ENCODE results near the gene ALCAM. TPM values are rescaled to one million over a fixed set of nuclear protein-coding genes. Genes with fewer than 3 reads are reported as not detected.

The ALCAM gene
- total RNA-seq, 1 donor from 2014 or later, result 36.7 TPM

DNA sequence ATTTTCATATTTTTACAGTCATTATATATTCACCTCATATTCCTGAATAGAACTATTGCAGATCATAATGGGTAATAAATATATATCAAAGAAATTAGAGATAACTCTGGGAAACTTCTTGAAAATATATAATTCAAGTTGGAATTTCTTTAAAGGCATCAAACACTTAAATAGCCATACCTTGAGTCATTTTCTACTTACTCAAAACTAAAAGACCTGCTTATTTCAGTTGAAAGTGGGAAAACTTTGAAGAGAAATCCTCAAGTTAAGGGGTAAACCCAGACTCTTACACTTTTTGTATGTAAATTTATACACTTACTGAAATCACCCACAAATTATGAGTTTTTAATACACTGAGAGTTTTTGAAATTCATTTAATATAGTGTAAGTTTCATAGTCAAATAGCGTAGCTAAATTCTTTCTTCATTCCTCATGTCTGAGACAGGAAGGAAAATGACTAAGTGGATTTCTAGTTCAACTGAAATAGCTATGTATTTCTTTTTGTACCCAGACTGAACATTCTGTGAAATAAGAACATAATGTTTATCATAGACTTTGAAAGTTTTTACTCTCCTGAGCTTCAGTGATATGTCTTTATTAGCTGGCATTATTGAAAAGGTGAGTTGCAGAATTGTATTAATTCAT is 4.6 kb upstream of the ALCAM start:
- H3K27ac Mint-ChIP-seq, result no peak overlapping the region
- H3K36me3 Mint-ChIP-seq (ENCODE audit: low read depth), result no peaks in the 10 kb centered on the region
- DNase-seq (ENCODE audit: low spot score), result no peak
- intact Hi-C loops (cut with micrococcal nuclease), result loop anchor here (10.0 kb wide), 1 partner anchor 813 kb away; no protein-coding TSS in a partner anchor
- peaks cover 33% of the 10 kb centered on the region for H3K27me3 Mint-ChIP-seq (ENCODE audit: low read depth)
- H3K4me1 Mint-ChIP-seq (ENCODE audit: low read depth), result peaks cover 34% of the 10 kb centered on the region
- no peaks in the 10 kb centered on the region for H3K9me3 Mint-ChIP-seq
- no peak overlapping the region for H3K4me3 Mint-ChIP-seq (ENCODE audit: low read depth)

DNA sequence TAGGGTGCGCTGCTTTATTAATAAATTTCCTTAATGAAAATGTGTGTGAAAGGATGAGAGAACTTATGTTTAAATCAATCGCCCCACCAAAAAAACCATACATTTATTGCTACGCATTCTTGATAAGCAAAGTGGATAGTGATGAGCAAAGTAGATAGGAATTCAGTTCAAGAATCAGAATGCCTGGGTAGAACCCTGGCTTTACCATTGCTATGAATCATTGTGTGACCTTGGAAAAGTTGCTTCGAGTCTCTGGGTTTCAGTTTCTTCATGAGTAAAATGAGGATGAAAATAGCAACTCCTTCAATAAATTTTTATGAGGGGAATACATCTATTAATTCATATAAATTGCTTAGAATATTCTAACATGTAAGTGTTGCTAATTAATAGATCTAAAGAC is 2.6 kb upstream of the ALCAM start:
- H3K27me3 Mint-ChIP-seq (ENCODE audit: low read depth), result peaks cover 28% of the 10 kb centered on the region
- H3K4me1 Mint-ChIP-seq (ENCODE audit: low read depth), result peaks cover 41% of the 10 kb centered on the region
- H3K4me3 Mint-ChIP-seq (ENCODE audit: low read depth), result no peak overlapping the region
- no peak overlapping the region for H3K27ac Mint-ChIP-seq
- H3K9me3 Mint-ChIP-seq, result no peaks in the 10 kb centered on the region
- no peak for DNase-seq (ENCODE audit: low spot score)
- H3K36me3 Mint-ChIP-seq (ENCODE audit: low read depth), result no peaks in the 10 kb centered on the region
- intact Hi-C loops (cut with micrococcal nuclease), result loop anchor here (10.0 kb wide), 1 partner anchor 811 kb away; no protein-coding TSS in a partner anchor

GRCh38 chr3:105365081-105365390 is 1.7 kb upstream of the ALCAM start:
- Mint-ChIP-seq H3K27me3 (ENCODE audit: low read depth) (peaks cover 26% of the 10 kb centered on the region), H3K36me3 (ENCODE audit: low read depth) (no peaks in the 10 kb centered on the region), H3K4me3 (ENCODE audit: low read depth) (peak overlapping the region; percentile 30), H3K4me1 (ENCODE audit: low read depth) (peaks cover 37% of the 10 kb centered on the region), H3K27ac (no peak overlapping the region), H3K9me3 (no peaks in the 10 kb centered on the region)
- no peak for DNase-seq (ENCODE audit: low spot score)
- intact Hi-C loops (cut with micrococcal nuclease), result loop anchor here (5.0 to 10.0 kb wide), 6 partner anchors 33 to 1702 kb away; no protein-coding TSS in a partner anchor

DNA sequence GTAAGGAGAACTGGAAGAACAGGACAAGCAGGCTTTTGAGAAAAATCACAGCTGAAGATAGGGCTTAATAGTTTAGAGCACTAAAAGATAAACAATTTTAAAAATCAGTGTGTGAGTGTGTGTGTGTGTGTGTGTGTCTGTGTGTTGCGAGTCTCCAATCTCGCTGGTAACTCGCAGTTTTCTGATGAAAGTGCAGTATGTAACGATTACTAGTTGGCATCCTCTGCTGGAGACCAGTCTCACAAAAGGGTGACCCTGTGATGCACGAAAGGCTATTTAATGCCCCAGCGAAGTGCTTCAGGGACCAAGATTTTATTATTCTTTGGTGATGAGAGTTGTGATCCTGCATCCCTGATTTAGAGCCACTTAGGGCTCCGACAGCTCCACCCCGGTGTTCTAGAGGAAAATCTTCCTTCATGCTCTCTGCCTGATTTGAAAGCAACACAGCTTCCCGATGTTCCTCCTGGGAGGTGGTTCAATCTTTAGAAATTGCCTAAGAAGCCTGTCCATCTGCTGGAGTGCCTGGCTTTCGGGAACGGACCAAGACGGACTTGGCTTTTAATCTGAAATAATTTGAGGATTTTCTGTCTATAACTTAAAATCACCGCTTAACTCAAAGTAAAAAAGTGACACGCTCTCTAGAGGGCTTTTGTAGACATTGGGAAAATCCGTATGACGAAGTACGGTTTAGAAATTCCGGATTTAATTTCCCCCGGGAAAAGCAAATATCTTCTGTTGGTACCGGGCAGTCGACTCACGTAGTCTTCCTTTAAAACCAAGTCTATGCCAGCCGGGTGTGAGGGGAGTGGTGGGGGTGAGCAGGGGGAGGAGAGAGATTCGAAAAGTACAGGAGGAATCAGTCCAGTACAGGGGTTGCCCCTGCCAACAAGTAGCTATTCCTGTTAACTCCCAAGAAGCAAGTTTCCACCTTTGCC is 1.1 kb upstream of the ALCAM start:
- no peak for DNase-seq (ENCODE audit: low spot score)
- intact Hi-C loops (cut with micrococcal nuclease), result loop anchor here (2.0 to 10.0 kb wide), 8 partner anchors 33 to 1702 kb away; no protein-coding TSS in a partner anchor

DNA sequence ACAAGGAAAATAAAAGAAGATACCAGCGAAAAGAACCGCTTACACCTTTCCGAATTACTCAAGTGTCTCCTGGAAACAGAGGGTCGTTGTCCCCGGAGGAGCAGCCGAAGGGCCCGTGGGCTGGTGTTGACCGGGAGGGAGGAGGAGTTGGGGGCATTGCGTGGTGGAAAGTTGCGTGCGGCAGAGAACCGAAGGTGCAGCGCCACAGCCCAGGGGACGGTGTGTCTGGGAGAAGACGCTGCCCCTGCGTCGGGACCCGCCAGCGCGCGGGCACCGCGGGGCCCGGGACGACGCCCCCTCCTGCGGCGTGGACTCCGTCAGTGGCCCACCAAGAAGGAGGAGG is 325 bp downstream of the ALCAM start:
- peaks cover 47% of the 10 kb centered on the region for H3K4me1 Mint-ChIP-seq (ENCODE audit: low read depth)
- H3K4me3 Mint-ChIP-seq (ENCODE audit: low read depth), result peak overlapping the region; percentile 92
- DNase-seq (ENCODE audit: low spot score), result peak; percentile 38
- peaks cover 22% of the 10 kb centered on the region for H3K27me3 Mint-ChIP-seq (ENCODE audit: low read depth)
- peaks cover 5% of the 10 kb centered on the region for H3K36me3 Mint-ChIP-seq (ENCODE audit: low read depth)
- peak overlapping the region; percentile 88 for H3K27ac Mint-ChIP-seq
- H3K9me3 Mint-ChIP-seq, result no peaks in the 10 kb centered on the region
- intact Hi-C loops (cut with micrococcal nuclease), result loop anchor here (2.0 to 10.0 kb wide), 8 partner anchors 35 to 1700 kb away; no protein-coding TSS in a partner anchor

More for the DNA sequence above, 1.1 kb upstream of the ALCAM start:
- Mint-ChIP-seq H3K9me3 (no peaks in the 10 kb centered on the region), H3K4me3 (ENCODE audit: low read depth) (peak overlapping the region; percentile 92), H3K27me3 (ENCODE audit: low read depth) (peaks cover 26% of the 10 kb centered on the region), H3K36me3 (ENCODE audit: low read depth) (no peaks in the 10 kb centered on the region), H3K4me1 (ENCODE audit: low read depth) (peaks cover 41% of the 10 kb centered on the region), H3K27ac (peak overlapping the region; percentile 16)

GRCh38 chr3:105367406-105368213 is 901 bp downstream of the ALCAM start:
- no peaks in the 10 kb centered on the region for H3K9me3 Mint-ChIP-seq
- DNase-seq (ENCODE audit: low spot score), result peak; percentile 66
- H3K4me1 Mint-ChIP-seq (ENCODE audit: low read depth), result peaks cover 49% of the 10 kb centered on the region
- intact Hi-C loops (cut with micrococcal nuclease), result loop anchor here (1.0 to 10.0 kb wide), 14 partner anchors 35 to 1700 kb away; partner anchors contain the start of gene CBLB
- peaks cover 5% of the 10 kb centered on the region for H3K36me3 Mint-ChIP-seq (ENCODE audit: low read depth)
- peaks cover 22% of the 10 kb centered on the region for H3K27me3 Mint-ChIP-seq (ENCODE audit: low read depth)
- H3K27ac Mint-ChIP-seq, result peak overlapping the region; percentile 100
- peak overlapping the region; percentile 94 for H3K4me3 Mint-ChIP-seq (ENCODE audit: low read depth)

- peak; percentile 71 for DNase-seq (ENCODE audit: low spot score)
- peaks cover 45% of the 10 kb centered on the region for H3K4me1 Mint-ChIP-seq (ENCODE audit: low read depth)
Measured at GRCh38 chr3:105368566-105369499, 2.1 kb downstream of the ALCAM start.

GRCh38 chr3:105369500-105370371 is 3.0 kb downstream of the ALCAM start:
- H3K27me3 Mint-ChIP-seq (ENCODE audit: low read depth), result peaks cover 10% of the 10 kb centered on the region
- peak overlapping the region; percentile 100 for H3K27ac Mint-ChIP-seq
- no peaks in the 10 kb centered on the region for H3K9me3 Mint-ChIP-seq
- peak; percentile 40 for DNase-seq (ENCODE audit: low spot score)
- intact Hi-C loops (cut with micrococcal nuclease), result loop anchor here (1.0 to 10.0 kb wide), 12 partner anchors 37 to 1698 kb away; partner anchors contain the start of gene CBLB
- peaks cover 5% of the 10 kb centered on the region for H3K36me3 Mint-ChIP-seq (ENCODE audit: low read depth)
- H3K4me1 Mint-ChIP-seq (ENCODE audit: low read depth), result peaks cover 37% of the 10 kb centered on the region
- peak overlapping the region; percentile 94 for H3K4me3 Mint-ChIP-seq (ENCODE audit: low read depth)

More at GRCh38 chr3:105368566-105369499, 2.1 kb downstream of the ALCAM start:
- H3K27me3 Mint-ChIP-seq (ENCODE audit: low read depth), result peaks cover 14% of the 10 kb centered on the region
- peak overlapping the region; percentile 100 for H3K27ac Mint-ChIP-seq
- H3K36me3 Mint-ChIP-seq (ENCODE audit: low read depth), result peaks cover 5% of the 10 kb centered on the region
- H3K9me3 Mint-ChIP-seq, result no peaks in the 10 kb centered on the region
- intact Hi-C loops (cut with micrococcal nuclease), result loop anchor here (1.0 to 10.0 kb wide), 13 partner anchors 37 to 1698 kb away; partner anchors contain the start of gene CBLB
- peak overlapping the region; percentile 94 for H3K4me3 Mint-ChIP-seq (ENCODE audit: low read depth)

DNA sequence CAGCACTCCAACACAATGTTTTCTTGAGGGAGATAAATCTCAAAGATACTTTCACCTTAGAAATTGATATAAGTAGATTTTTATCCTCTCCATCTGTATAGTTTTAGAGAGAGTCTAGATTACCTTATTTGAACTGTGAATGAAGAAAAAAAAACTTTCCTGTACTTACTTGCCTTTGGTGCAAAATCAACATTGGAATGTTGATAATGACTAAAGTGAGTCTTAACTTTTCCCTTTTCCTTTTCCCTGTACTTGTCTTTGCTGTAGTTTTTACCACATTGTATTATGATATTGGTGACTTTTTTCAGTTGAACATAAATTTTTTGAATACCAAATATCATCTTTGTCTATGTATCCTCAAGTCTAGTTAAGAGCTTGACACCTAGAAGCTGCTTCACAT is 6.7 kb downstream of the ALCAM start:
- Mint-ChIP-seq H3K36me3 (ENCODE audit: low read depth) (peaks cover 5% of the 10 kb centered on the region), H3K27me3 (ENCODE audit: low read depth) (no peaks in the 10 kb centered on the region), H3K4me1 (ENCODE audit: low read depth) (peaks cover 36% of the 10 kb centered on the region), H3K4me3 (ENCODE audit: low read depth) (no peak overlapping the region), H3K9me3 (no peaks in the 10 kb centered on the region), H3K27ac (no peak overlapping the region)
- intact Hi-C loops (cut with micrococcal nuclease), result no loop called here
- no peak for DNase-seq (ENCODE audit: low spot score)

- H3K4me3 Mint-ChIP-seq (ENCODE audit: low read depth), result no peak overlapping the region
- intact Hi-C loops (cut with micrococcal nuclease), result no loop called here
- no peak overlapping the region for H3K27ac Mint-ChIP-seq
- no peaks in the 10 kb centered on the region for H3K9me3 Mint-ChIP-seq
- H3K36me3 Mint-ChIP-seq (ENCODE audit: low read depth), result peaks cover 5% of the 10 kb centered on the region
- no peaks in the 10 kb centered on the region for H3K27me3 Mint-ChIP-seq (ENCODE audit: low read depth)
- DNase-seq (ENCODE audit: low spot score), result no peak
- H3K4me1 Mint-ChIP-seq (ENCODE audit: low read depth), result peaks cover 24% of the 10 kb centered on the region
Measured at GRCh38 chr3:105375750-105376511, 9.2 kb downstream of the ALCAM start.
